ENCODE results near the gene ZNF649. TPM values are rescaled to one million over a fixed set of nuclear protein-coding genes. Genes with fewer than 3 reads are reported as not detected.
A peak's percentile ranks its signal among the peaks of the same experiment; 100 is the strongest.

Gene ZNF649
- total RNA-seq = 10 to 100 TPM; 13.1 to 19.7 (median 14.4) TPM
- polyA plus RNA-seq = 1 to 10 TPM; 3.4 to 4.3 (median 3.5) TPM
- long read RNA-seq, donor 1, transcript ZNF649-201 (5 exons, 3,197 nt) = major isoform, 5 of 5 reads
- long read RNA-seq, donor 1, partial matches to known transcripts = 0 of 5 reads
- long read RNA-seq, donor 1, other reads (novel, unspliced or antisense) = 0 of 5 reads
- long read RNA-seq, donor 2, transcript ZNF649-201 (5 exons, 3,197 nt) = major isoform, 5 of 5 reads
- long read RNA-seq, donor 2, partial matches to known transcripts = 0 of 5 reads
- long read RNA-seq, donor 2, other reads (novel, unspliced or antisense) = 0 of 5 reads

DNA sequence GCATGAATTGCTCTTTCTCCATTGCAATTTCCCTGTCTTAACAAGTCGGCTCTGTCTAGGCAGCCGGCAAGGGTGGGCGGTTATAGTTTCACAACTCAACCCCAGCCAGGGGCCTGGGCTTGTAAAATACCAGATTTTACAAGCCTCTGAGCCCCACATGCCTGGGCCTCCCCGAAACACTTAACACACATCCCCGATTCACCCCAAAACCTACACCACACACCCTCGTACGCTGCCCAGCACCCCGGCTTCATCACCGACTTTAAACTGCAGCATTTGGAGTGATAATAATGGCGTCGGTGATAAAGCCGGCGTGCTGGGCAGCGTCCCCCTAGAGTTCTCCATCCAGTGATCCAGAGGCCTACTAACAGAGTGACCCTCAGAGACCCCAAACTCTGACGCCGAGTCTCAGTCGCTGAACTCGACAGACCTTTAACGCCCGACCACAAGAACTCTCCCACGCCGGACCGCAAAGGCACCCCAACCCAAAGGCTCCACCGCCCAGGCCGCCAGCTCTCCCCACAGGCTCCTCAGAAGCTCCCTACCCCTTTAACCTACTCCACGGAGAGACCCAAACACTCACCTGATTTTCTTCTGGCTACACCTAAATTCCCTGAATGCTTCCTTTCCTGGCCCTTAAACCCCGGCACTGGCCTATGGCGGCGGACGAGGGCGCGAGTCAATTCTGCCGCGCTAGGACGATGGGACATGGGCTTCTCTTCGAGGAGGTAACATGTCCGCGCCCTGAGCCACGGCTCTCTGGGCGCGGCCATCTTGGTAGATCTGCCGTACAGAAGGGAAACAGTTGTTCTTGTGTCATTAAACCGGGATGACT lies at the start of gene ZNF649:
ZNF649 (minus strand) TSS at position 687 of the 835 bp plus-strand sequence. CDS start 4,910 bp downstream, outside the sequence.
- Histone ChIP-seq H3K9me3 (peaks cover 0 to 86% (median 68%) of the 10 kb centered on the region in 8 donors), H3K27ac (peak within 1 kb of the TSS; percentile 80 to 89 (median 84)), H3K36me3 (peaks cover 4 to 36% (median 21%) of the 10 kb centered on the region in 6 donors), H3K4me3 (peak within 1 kb of the TSS; percentile 63 to 82 (median 72)), H3K27me3 (replicated peaks in 1 of 7) (peaks cover 0 to 31% (median 0%) of the 10 kb centered on the region in 7 donors), H3K4me1 (peaks cover 9 to 19% (median 13%) of the 10 kb centered on the region in 6 donors)
- WGBS, 5 donors = 0 to 1% (median 1%) methylated on average over 43 of the region's 43 CpGs
- TF ChIP-seq, protein P1, sequence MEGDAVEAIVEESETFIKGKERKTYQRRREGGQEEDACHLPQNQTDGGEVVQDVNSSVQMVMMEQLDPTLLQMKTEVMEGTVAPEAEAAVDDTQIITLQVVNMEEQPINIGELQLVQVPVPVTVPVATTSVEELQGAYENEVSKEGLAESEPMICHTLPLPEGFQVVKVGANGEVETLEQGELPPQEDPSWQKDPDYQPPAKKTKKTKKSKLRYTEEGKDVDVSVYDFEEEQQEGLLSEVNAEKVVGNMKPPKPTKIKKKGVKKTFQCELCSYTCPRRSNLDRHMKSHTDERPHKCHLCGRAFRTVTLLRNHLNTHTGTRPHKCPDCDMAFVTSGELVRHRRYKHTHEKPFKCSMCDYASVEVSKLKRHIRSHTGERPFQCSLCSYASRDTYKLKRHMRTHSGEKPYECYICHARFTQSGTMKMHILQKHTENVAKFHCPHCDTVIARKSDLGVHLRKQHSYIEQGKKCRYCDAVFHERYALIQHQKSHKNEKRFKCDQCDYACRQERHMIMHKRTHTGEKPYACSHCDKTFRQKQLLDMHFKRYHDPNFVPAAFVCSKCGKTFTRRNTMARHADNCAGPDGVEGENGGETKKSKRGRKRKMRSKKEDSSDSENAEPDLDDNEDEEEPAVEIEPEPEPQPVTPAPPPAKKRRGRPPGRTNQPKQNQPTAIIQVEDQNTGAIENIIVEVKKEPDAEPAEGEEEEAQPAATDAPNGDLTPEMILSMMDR (IDR thresholded peaks at IDR 0.05 in 8 of 11, conservative IDR thresholded peaks at IDR 0.05 in 3 of 11) = peak in 1 of 11 experiments; percentile 14
- TF ChIP-seq POLR2AphosphoS5 (IDR thresholded peaks at IDR 0.05) = peak; percentile 81 to 83 (median 82)
- no peak for TF ChIP-seq POLR2A (IDR thresholded peaks at IDR 0.05)
- intact Hi-C loops (cut with DNase I; ENCODE audit: low total_unique reads) = no loop called here
- peak; percentile 94 for DNase-seq

GRCh38 chr19:51948975-51949374 lies 44.2 kb upstream of the ZNF649 start:
- WGBS, 5 donors = 17 to 35% (median 21%) methylated on average over 25 of the region's 25 CpGs
- peak overlapping the region in 6 of 8 donors; percentile 1 to 42 (median 18) for H3K4me3 ChIP-seq
- intact Hi-C loops (cut with DNase I; ENCODE audit: low total_unique reads) = no loop called here
- no peaks in the 10 kb centered on the region for H3K4me1 ChIP-seq
- H3K27ac ChIP-seq = peak overlapping the region in 1 of 8 donors; percentile 16
- H3K36me3 ChIP-seq = peaks cover 8 to 21% (median 17%) of the 10 kb centered on the region in 6 donors
- DNase-seq = no peak
- peak in 2 of 3 donors; percentile 35 to 42 for TF ChIP-seq POLR2AphosphoS5 (IDR thresholded peaks at IDR 0.05)
- TF ChIP-seq POLR2A (IDR thresholded peaks at IDR 0.05) = no peak
- H3K9me3 ChIP-seq = peaks cover 35 to 97% (median 94%) of the 10 kb centered on the region in 8 donors
- no peaks in the 10 kb centered on the region for H3K27me3 ChIP-seq (replicated peaks in 1 of 7)

GRCh38 chr19:51946602-51947001 lies 41.8 kb upstream of the ZNF649 start:
- no peak overlapping the region for H3K27ac ChIP-seq
- 87 to 97% (median 91%) methylated on average over 1 of the region's 1 CpG for WGBS, 5 donors
- intact Hi-C loops (cut with DNase I; ENCODE audit: low total_unique reads) = no loop called here
- TF ChIP-seq, protein P1 (IDR thresholded peaks at IDR 0.05 in 8 of 11, conservative IDR thresholded peaks at IDR 0.05 in 3 of 11) = no peak
- TF ChIP-seq POLR2AphosphoS5 (IDR thresholded peaks at IDR 0.05) (no peak), POLR2A (IDR thresholded peaks at IDR 0.05) (no peak)
- no peak overlapping the region for H3K4me3 ChIP-seq
- H3K4me1 ChIP-seq = no peaks in the 10 kb centered on the region
- no peak for DNase-seq
- no peaks in the 10 kb centered on the region for H3K27me3 ChIP-seq (replicated peaks in 1 of 7)
- peaks cover 47 to 100% (median 100%) of the 10 kb centered on the region in 8 donors for H3K9me3 ChIP-seq
- H3K36me3 ChIP-seq = peaks cover 32 to 44% (median 41%) of the 10 kb centered on the region in 6 donors

- Histone ChIP-seq H3K27me3 (replicated peaks in 1 of 7) (no peaks in the 10 kb centered on the region), H3K4me1 (no peaks in the 10 kb centered on the region), H3K27ac (no peak overlapping the region), H3K36me3 (peaks cover 47 to 61% (median 57%) of the 10 kb centered on the region in 6 donors), H3K4me3 (peak overlapping the region in 1 of 8 donors; percentile 31), H3K9me3 (peaks cover 51 to 100% (median 100%) of the 10 kb centered on the region in 8 donors)
- TF ChIP-seq, protein P1 (IDR thresholded peaks at IDR 0.05 in 8 of 11, conservative IDR thresholded peaks at IDR 0.05 in 3 of 11) = no peak
- TF ChIP-seq POLR2AphosphoS5 (IDR thresholded peaks at IDR 0.05) (no peak), POLR2A (IDR thresholded peaks at IDR 0.05) (no peak)
- 89 to 97% (median 94%) methylated on average over 7 of the region's 7 CpGs for WGBS, 5 donors
- intact Hi-C loops (cut with DNase I; ENCODE audit: low total_unique reads) = no loop called here
- no peak for DNase-seq
Measured at GRCh38 chr19:51944798-51945552, 40.2 kb upstream of the ZNF649 start.
